Lung (tissue), 12 donors: ENCODE data around the gene LGALSL. TPM values are rescaled to one million over a fixed set of nuclear protein-coding genes. Genes with fewer than 3 reads are reported as not detected.

ENCODE experiments used
- ATAC-seq: fragments of 200-7000 bp; cut with Tn5 transposase; one replicate; pipeline ENCODE4 v1.9.1; 2020; ENCODE audit warnings: moderate number of reproducible peaks; ENCODE audit not compliant: insufficient read depth, low FRiP score
- DNase-seq, 3 donors: peaks; one replicate each; pipeline ENCODE4 v3.0.0-alpha.2; 2013 to 2017
- H3K27ac ChIP-seq, 2 donors: one replicate each; pipeline ENCODE4 v1.5.1; 2013; ENCODE audit warnings: mild to moderate bottlenecking in 2 of 2, moderate library complexity in 2 of 2, control low read depth in 1 of 2, inconsistent platforms in 1 of 2, low read depth in 1 of 2, low read length in 1 of 2
- H3K27me3 ChIP-seq, 3 donors: one replicate each; pipeline ENCODE4 v1.5.1; 2013; ENCODE audit warnings: low read length in 2 of 3; ENCODE audit not compliant: control insufficient read depth in 3 of 3, insufficient read depth in 3 of 3
- H3K36me3 ChIP-seq, 4 donors: one replicate each; pipeline ENCODE4 v1.5.1; 2013; ENCODE audit warnings: low read length in 4 of 4, mild to moderate bottlenecking in 1 of 4, moderate library complexity in 1 of 4; ENCODE audit not compliant: control insufficient read depth in 4 of 4, insufficient read depth in 4 of 4
- H3K4me1 ChIP-seq, 5 donors: one replicate each; pipeline ENCODE4 v1.5.1; 2013; ENCODE audit warnings: low read length in 5 of 5, mild to moderate bottlenecking in 2 of 5, moderate library complexity in 1 of 5; ENCODE audit not compliant: control insufficient read depth in 5 of 5, insufficient read depth in 5 of 5
- H3K4me3 ChIP-seq: one replicate; pipeline ENCODE4 v1.5.1; 2013; ENCODE audit warnings: mild to moderate bottlenecking, control low read depth, moderate library complexity
- H3K9ac ChIP-seq, 2 donors: one replicate each; pipeline ENCODE4 v1.5.1; 2013; ENCODE audit warnings: low read length in 2 of 2, control low read depth in 1 of 2; ENCODE audit not compliant: insufficient read depth in 1 of 2
- H3K9me3 ChIP-seq, 4 donors: one replicate each; pipeline ENCODE4 v1.5.1; 2013; ENCODE audit warnings: low read length in 3 of 4, mild to moderate bottlenecking in 1 of 4, moderate library complexity in 1 of 4; ENCODE audit not compliant: control insufficient read depth in 4 of 4, insufficient read depth in 3 of 4
- WGBS, 2 donors: extraction: QIAGEN DNeasy Blood & Tissue Kit; methylation state at CpG; one replicate each; pipeline ENCODE4 v1.1.7; 2013; 5-methylcytosine and 5-hydroxymethylcytosine counted together
- polyA plus RNA-seq, 2 donors: library from polyadenylated mRNA; stranded (reverse); fragments of 200-250 nt; gene quantifications; one replicate each; pipeline ENCODE4 v1.2.1, GENCODE V29; 2013
- total RNA-seq, 2 donors: library from RNA; depleted of rRNA in 1 of 2; stranded (reverse); fragments of >200 nt in 1 of 2; gene quantifications; one replicate each; pipeline ENCODE4 v1.2.1, GENCODE V29; 2014 to 2021
- TF ChIP-seq, protein P1 (sequence below): IDR thresholded peaks from 2 replicates; pipeline ENCODE4 v1.5.1; 2012; ENCODE audit warnings: mild to moderate bottlenecking; ENCODE audit errors: control extremely low read depth, extremely low read depth
- donor health status: control.
- donor health status: control.
- donor health status: Bipolar disorder and iron deficiency.
- donor health status: healthy.
- donor health status: DM: yes; HTN: yes; CAD: no.

Gene LGALSL
- total and polyA plus RNA-seq, 4 donors: 9.1 to 30.6 (median 25.9) TPM

DNA sequence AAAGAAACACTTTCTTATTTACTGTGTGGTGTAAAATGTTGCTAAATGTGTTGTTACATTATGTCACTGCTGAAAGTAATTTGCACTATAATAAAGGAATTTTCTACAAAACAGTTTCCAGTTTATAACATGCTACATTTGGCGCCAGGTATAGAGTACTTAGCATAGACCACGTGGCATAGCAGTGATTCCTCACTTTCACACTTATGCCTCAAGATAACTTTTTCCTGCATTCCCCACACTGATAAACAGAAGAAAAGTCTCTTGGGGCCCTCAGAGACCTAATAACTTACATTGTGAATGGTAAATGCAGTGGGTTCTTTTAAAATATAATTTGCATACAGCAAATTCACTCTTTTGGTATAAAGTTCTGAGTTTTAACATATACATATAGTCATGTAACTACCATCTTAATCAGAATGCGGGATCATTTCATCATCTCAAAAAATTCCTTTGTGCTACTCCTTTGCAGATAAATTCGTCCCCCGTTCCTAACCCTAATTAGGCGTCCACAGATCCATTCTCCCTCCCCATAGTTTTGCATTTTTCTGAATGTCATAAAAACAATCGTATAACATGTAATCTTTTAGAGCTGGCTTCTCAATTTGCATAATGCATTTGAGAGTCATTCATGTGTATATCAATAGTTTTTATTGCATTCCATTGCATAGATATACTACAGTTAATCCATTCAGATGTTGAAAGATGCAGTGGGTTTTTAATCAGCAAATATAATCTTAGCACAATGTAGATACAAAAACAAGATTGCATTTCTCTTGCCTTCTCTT, 7.5 kb downstream of the LGALSL start:
- TF ChIP-seq, protein P1, sequence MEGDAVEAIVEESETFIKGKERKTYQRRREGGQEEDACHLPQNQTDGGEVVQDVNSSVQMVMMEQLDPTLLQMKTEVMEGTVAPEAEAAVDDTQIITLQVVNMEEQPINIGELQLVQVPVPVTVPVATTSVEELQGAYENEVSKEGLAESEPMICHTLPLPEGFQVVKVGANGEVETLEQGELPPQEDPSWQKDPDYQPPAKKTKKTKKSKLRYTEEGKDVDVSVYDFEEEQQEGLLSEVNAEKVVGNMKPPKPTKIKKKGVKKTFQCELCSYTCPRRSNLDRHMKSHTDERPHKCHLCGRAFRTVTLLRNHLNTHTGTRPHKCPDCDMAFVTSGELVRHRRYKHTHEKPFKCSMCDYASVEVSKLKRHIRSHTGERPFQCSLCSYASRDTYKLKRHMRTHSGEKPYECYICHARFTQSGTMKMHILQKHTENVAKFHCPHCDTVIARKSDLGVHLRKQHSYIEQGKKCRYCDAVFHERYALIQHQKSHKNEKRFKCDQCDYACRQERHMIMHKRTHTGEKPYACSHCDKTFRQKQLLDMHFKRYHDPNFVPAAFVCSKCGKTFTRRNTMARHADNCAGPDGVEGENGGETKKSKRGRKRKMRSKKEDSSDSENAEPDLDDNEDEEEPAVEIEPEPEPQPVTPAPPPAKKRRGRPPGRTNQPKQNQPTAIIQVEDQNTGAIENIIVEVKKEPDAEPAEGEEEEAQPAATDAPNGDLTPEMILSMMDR: no peak
- H3K27me3 ChIP-seq: no peaks in the 10 kb centered on the region
- H3K27ac ChIP-seq: no peak overlapping the region
- no peak overlapping the region for H3K4me3 ChIP-seq
- peaks cover 3 to 16% (median 5%) of the 10 kb centered on the region in 4 donors for H3K36me3 ChIP-seq
- DNase-seq (no peak), ATAC-seq (no peak)
- WGBS, 2 donors: 89 to 93% methylated on average over 7 of the region's 7 CpGs
- no peaks in the 10 kb centered on the region for H3K9me3 ChIP-seq
- peaks cover 0 to 13% (median 0%) of the 10 kb centered on the region in 5 donors for H3K4me1 ChIP-seq
- H3K9ac ChIP-seq: no peak overlapping the region

DNA sequence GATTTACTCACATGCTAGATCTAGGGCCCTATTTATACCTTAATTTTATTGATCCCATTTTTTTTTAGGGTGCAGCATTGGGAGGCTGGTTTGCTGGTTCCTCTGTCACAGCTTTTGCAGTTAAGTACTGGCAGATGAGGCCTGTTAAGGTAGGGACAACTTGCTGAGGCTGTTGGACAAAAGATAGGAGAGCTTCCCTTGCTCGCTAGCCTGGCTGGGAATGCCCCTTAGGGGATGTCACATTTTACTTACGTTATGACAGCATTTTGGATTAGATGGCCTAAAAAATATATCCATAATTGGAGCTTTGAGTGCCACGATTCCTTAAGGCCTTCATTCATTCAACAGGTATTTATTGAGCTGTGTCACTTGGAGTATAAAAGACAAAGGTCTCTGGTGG, 8.2 kb downstream of the LGALSL start:
- Histone ChIP-seq H3K4me1 (peaks cover 0 to 13% (median 0%) of the 10 kb centered on the region in 5 donors), H3K27me3 (no peaks in the 10 kb centered on the region), H3K27ac (no peak overlapping the region), H3K36me3 (peaks cover 0 to 11% (median 2%) of the 10 kb centered on the region in 4 donors), H3K9me3 (no peaks in the 10 kb centered on the region), H3K4me3 (no peak overlapping the region), H3K9ac (no peak overlapping the region)
- DNase-seq (no peak), ATAC-seq (no peak)
- WGBS, 2 donors: 94 to 98% methylated on average over 3 of the region's 3 CpGs
- TF ChIP-seq, protein P1: no peak

DNA sequence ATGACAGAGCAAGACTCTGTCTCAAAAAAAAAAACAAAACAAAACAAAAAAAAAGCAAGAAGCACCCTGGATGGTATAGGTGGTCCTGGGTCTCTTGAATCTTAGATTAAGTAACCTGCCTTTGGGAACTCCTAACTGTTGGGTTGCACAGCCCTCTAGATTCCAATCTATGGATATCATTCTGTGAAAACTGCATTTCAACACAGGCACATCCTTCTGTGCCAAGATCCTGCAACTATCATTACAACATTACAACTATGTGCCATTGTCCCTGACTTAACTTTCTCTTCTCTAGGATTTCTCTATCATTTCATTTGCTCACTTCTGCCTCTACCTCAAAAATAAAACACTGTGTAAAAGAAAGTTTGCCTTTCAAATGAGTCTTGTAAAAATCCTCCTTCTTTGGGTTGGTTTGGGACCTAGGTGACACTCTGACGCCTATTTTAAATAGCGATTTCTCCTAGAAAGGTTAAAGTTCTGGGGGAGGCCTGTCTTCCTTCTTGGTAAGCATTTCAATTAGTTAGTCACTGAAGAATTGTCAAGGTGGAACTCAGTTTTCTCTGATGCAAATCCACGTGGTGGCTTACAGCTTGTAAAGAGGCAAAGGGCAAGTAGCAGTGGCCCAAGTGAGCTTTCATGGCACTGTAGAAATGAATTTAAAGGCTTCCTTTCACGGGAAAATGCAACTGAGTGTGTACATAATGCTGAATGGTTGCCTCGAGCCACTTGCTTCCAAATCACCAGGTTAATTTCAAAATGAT, 9.2 kb downstream of the LGALSL start:
- TF ChIP-seq, protein P1: no peak
- no peak overlapping the region for H3K4me3 ChIP-seq
- DNase-seq: peak in 1 of 3 donors; percentile 43
- 69 to 74% methylated on average over 5 of the region's 5 CpGs for WGBS, 2 donors
- H3K9ac ChIP-seq: no peak overlapping the region
- peaks cover 0 to 8% (median under 1%) of the 10 kb centered on the region in 4 donors for H3K36me3 ChIP-seq
- H3K27me3 ChIP-seq: no peaks in the 10 kb centered on the region
- H3K4me1 ChIP-seq: peaks cover 0 to 13% (median 0%) of the 10 kb centered on the region in 5 donors
- H3K9me3 ChIP-seq: no peaks in the 10 kb centered on the region
- H3K27ac ChIP-seq: no peak overlapping the region
- no peak for ATAC-seq
